T-helper 2 cell treated with Interferon-gamma antibody and Interleukin-4, amounts not matched to agents 5 μg/mL and 100 μg/mL, for 36 hours (primary cell): ENCODE data around the gene TRPM3.

Experiments
- DNase-seq: peaks from one replicate; pipeline ENCODE4 v3.0.0; 2021; ENCODE audit warnings: low spot score
- H3K27ac Mint-ChIP-seq: one replicate; pipeline ENCODE4 v1.8.0; 2021; ENCODE audit warnings: mild to moderate bottlenecking, mixed read lengths
- H3K27me3 Mint-ChIP-seq: one replicate; pipeline ENCODE4 v1.8.0; 2021; ENCODE audit warnings: low read depth, mixed read lengths
- H3K36me3 Mint-ChIP-seq: one replicate; pipeline ENCODE4 v1.8.0; 2021; ENCODE audit warnings: low read depth, mixed read lengths
- H3K4me1 Mint-ChIP-seq: one replicate; pipeline ENCODE4 v1.8.0; 2021; ENCODE audit warnings: low read depth, mixed read lengths
- H3K4me3 Mint-ChIP-seq: one replicate; pipeline ENCODE4 v1.8.0; 2022; ENCODE audit warnings: mild to moderate bottlenecking, moderate library complexity, mixed read lengths
- H3K9me3 Mint-ChIP-seq: one replicate; pipeline ENCODE4 v1.8.0; 2021; ENCODE audit warnings: mixed read lengths

TRPM3 gene

DNA sequence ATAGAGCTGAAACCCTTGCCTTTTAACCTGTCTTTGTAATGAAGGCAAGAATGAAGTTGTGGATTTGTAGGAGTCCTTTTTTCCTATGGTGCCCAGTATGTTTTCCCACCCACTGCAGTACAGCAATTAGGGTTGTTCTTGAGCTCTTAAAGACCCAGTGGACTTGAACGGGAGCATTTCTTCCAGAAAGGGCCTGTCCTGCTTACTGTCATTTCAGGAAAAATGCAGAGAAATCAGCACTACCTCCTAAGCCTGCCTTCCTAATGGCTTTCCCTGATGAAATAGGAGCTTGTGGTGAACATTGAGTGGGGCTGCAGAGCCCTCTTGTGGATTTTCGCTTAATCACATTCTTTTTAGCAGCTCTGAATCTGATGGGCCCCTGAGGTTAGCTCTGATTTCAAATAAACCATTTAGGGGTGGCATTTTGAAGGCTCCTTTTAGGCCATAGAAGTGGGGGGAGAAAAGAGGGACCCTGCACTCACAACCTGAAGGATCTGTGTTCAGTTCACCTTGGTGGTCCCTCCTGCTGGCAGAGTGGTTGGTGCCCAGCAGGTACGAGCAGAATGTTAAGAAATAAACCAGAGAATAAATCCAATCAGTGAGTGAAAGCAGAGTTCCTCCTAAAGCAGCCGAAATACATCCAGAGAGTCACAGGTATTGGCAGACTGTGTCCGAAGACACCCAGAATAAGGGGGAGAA is 519.0 kb downstream of the TRPM3 start:
- Mint-ChIP-seq H3K4me1 (no peaks in the 10 kb centered on the region), H3K36me3 (no peaks in the 10 kb centered on the region), H3K27ac (no peak overlapping the region), H3K27me3 (no peaks in the 10 kb centered on the region), H3K4me3 (no peak overlapping the region), H3K9me3 (no peaks in the 10 kb centered on the region)
- DNase-seq: peak; percentile 11

DNA sequence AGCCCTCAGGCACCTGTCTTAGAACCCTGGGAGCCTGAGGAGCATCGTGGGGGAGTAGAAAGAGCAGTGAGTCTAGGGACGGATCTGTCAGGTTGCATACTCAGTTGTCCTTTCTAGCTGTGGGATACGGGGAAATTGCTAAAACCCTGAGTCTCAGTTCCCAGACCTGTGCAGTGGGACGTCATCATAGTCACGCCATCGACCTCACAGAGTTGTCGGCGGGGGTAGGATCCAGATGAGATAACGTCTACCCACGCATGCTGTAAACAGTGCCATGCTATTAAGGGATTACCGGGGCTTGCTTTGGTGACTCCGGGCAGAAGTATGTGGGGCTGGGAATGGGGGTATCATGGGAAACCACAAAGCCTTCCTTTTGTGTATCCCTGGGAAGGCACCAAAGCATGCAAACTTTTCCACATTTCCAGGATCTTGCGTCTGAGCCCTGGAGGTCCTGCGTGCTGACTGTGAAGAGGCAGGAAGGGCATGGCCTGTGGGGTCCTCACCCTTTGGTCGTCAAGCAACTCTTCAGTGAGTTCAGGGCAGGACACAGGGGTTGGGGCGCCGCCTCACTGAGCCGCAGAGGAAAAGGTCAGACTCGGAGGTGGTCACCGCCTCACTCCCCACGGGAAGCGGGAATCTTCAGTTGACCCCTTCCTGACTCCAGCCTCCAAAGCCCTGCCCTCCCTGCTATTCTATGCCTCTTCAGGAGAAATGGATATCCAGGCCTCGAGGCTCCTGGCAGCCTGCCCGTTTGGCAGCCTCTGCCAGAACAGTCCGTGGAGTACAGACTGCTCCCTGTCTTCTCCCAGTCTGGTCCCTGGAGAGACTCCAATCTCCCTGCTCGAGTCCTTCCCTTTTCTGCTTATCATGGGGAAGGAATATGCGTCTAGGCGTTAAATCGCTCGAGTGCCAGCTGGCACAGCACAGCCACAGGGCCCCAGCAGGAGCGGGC is 520.1 kb downstream of the TRPM3 start:
- no peaks in the 10 kb centered on the region for H3K9me3 Mint-ChIP-seq
- no peak overlapping the region for H3K4me3 Mint-ChIP-seq
- no peak overlapping the region for H3K27ac Mint-ChIP-seq
- no peak for DNase-seq
- no peaks in the 10 kb centered on the region for H3K27me3 Mint-ChIP-seq
- H3K4me1 Mint-ChIP-seq: no peaks in the 10 kb centered on the region
- H3K36me3 Mint-ChIP-seq: no peaks in the 10 kb centered on the region

DNA sequence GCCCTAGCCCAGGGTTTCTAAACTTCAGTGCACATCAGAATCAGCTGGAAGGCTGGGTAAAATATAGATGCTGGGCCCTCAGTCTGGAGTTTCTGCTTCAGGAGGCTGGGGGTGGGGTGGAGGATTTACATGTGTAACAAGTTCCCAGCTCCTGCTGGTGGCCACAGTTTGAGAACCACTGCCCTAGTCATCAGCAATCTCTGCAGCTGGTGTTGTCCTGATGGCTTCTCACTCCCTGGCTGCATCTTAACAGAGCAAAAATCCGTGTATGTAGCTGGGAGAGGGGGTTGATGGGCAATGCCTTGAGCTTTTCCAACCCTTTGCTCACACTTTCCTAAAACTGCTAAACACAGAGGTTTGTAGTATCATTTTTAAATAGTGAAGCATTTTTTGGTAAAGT is 520.9 kb downstream of the TRPM3 start:
- Mint-ChIP-seq H3K4me1 (no peaks in the 10 kb centered on the region), H3K4me3 (no peak overlapping the region), H3K36me3 (no peaks in the 10 kb centered on the region), H3K9me3 (no peaks in the 10 kb centered on the region), H3K27ac (no peak overlapping the region), H3K27me3 (no peaks in the 10 kb centered on the region)
- no peak for DNase-seq

DNA sequence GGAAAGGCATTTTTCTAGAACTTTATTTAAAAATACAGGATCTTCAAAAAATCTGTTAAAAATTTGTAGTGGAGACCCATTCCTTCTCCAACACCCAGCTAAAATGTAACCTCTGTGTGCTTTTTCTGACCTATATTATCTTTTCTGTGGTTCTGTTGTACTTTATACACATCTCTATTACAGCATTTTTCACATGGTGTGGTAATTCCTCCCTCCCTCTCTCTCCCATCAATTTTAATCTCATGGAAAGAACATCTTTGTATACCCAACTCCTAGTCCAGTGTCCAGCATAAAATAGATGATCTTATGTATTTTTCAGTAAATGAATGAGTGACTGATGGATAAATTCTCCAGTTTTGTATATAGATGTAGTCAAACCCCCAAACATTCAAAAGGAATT is 523.5 kb downstream of the TRPM3 start:
- no peak overlapping the region for H3K27ac Mint-ChIP-seq
- H3K4me3 Mint-ChIP-seq: no peak overlapping the region
- H3K36me3 Mint-ChIP-seq: no peaks in the 10 kb centered on the region
- H3K4me1 Mint-ChIP-seq: no peaks in the 10 kb centered on the region
- H3K27me3 Mint-ChIP-seq: no peaks in the 10 kb centered on the region
- no peak for DNase-seq
- H3K9me3 Mint-ChIP-seq: no peaks in the 10 kb centered on the region

GRCh38 chr9:70595211-70595610 is 526.2 kb downstream of the TRPM3 start:
- Mint-ChIP-seq H3K36me3 (no peaks in the 10 kb centered on the region), H3K27ac (no peak overlapping the region), H3K4me1 (no peaks in the 10 kb centered on the region), H3K27me3 (no peaks in the 10 kb centered on the region), H3K4me3 (no peak overlapping the region), H3K9me3 (no peaks in the 10 kb centered on the region)
- no peak for DNase-seq

GRCh38 chr9:70594386-70594944 is 527.0 kb downstream of the TRPM3 start:
- Mint-ChIP-seq H3K36me3 (no peaks in the 10 kb centered on the region), H3K9me3 (no peaks in the 10 kb centered on the region), H3K27me3 (no peaks in the 10 kb centered on the region), H3K27ac (no peak overlapping the region), H3K4me1 (no peaks in the 10 kb centered on the region), H3K4me3 (no peak overlapping the region)
- DNase-seq: no peak

DNA sequence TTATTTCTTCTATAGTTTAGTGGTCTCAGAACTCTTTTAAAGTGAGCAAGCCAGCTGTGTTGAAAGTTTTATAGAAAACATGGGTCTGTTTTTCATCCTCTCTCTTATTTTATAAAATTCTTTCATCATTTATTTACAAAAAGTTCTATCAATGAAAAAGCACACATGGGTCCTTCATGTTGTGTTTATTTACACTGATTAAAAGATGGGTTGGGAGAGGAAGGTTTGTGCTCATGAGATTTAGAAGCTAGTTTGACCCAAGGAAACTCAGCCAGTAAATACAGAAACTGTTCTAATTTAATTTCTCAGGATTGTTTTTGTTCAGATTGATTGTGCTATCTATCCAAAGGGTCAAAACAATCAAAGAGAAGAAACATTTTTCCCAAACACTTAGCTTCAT is 528.2 kb downstream of the TRPM3 start:
- no peak for DNase-seq
- Mint-ChIP-seq H3K4me1 (no peaks in the 10 kb centered on the region), H3K4me3 (no peak overlapping the region), H3K9me3 (no peaks in the 10 kb centered on the region), H3K27me3 (no peaks in the 10 kb centered on the region), H3K36me3 (no peaks in the 10 kb centered on the region), H3K27ac (no peak overlapping the region)

DNA sequence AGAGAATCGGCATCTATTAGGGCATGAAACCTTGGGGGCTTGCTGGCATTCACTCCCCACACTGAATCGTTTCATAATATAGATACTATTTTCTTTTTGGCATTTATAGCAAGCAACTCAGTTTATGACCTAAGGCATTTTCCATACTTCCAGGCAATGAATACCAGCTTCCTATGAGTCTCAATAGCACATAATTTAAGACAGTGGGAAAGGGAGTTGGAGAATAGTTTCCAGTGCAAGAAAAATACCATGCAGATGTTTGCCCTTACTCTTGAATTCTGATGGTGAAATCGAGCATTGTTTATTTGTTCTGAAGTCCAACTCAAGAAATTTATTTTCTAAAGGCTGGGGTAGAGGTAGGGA is 531.1 kb downstream of the TRPM3 start:
- H3K27ac Mint-ChIP-seq: no peak overlapping the region
- H3K4me3 Mint-ChIP-seq: no peak overlapping the region
- H3K4me1 Mint-ChIP-seq: no peaks in the 10 kb centered on the region
- DNase-seq: no peak
- no peaks in the 10 kb centered on the region for H3K36me3 Mint-ChIP-seq
- no peaks in the 10 kb centered on the region for H3K9me3 Mint-ChIP-seq
- no peaks in the 10 kb centered on the region for H3K27me3 Mint-ChIP-seq

GRCh38 chr9:70589571-70590314 is 531.7 kb downstream of the TRPM3 start:
- Mint-ChIP-seq H3K4me1 (no peaks in the 10 kb centered on the region), H3K36me3 (no peaks in the 10 kb centered on the region), H3K4me3 (no peak overlapping the region), H3K9me3 (no peaks in the 10 kb centered on the region), H3K27ac (no peak overlapping the region), H3K27me3 (no peaks in the 10 kb centered on the region)
- no peak for DNase-seq

GRCh38 chr9:70588999-70589398 is 532.4 kb downstream of the TRPM3 start:
- Mint-ChIP-seq H3K4me1 (no peaks in the 10 kb centered on the region), H3K4me3 (no peak overlapping the region), H3K9me3 (no peaks in the 10 kb centered on the region), H3K27ac (no peak overlapping the region), H3K36me3 (no peaks in the 10 kb centered on the region), H3K27me3 (no peaks in the 10 kb centered on the region)
- no peak for DNase-seq

- H3K27ac Mint-ChIP-seq: no peak overlapping the region
Observed at GRCh38 chr9:70588381-70588780, 533.0 kb downstream of the TRPM3 start.

DNA sequence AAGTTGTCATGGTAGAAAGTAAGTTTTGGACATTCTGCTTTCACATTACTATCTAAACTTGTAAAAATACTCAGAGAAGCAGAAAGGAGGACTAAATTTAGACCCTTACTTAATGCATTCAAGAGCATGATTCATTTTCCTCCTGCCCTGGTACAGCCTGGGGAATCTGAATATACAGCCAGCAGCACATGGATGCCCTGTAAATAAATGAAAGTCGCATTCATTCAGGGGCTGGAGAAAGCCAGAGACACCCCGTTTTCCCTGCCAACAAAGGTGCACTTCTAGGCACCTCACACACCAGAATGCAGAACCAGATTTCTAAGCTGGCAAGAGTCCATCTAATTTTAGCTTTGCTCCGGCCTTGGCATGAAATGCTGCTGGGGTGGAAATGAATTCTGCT is 534.2 kb downstream of the TRPM3 start:
- no peak overlapping the region for H3K27ac Mint-ChIP-seq
- H3K4me3 Mint-ChIP-seq: no peak overlapping the region
- no peaks in the 10 kb centered on the region for H3K36me3 Mint-ChIP-seq
- no peaks in the 10 kb centered on the region for H3K4me1 Mint-ChIP-seq
- H3K27me3 Mint-ChIP-seq: no peaks in the 10 kb centered on the region
- H3K9me3 Mint-ChIP-seq: no peaks in the 10 kb centered on the region
- no peak for DNase-seq

More at GRCh38 chr9:70588381-70588780, 533.0 kb downstream of the TRPM3 start:
- Mint-ChIP-seq H3K9me3 (no peaks in the 10 kb centered on the region), H3K4me1 (no peaks in the 10 kb centered on the region), H3K4me3 (no peak overlapping the region), H3K36me3 (no peaks in the 10 kb centered on the region), H3K27me3 (no peaks in the 10 kb centered on the region)
- DNase-seq: no peak

DNA sequence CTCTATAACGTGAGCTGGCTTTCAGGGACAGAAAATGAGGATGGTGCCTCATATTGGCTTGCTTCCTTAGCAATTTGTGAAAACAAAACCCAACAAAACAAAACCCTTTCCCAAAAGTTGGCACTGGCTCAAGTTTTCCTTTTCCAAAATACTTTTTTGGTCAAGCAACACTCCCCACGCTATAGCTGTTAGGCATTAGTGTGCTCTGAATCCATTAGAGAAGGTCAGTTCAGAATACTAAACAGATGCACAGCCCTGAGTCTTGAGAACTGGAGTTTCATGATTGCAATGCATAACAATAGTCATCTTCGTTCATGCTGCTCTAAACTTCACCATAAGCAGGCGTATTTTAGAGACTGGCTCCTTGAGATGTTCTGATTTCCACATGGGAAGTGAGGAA is 534.9 kb downstream of the TRPM3 start:
- Mint-ChIP-seq H3K27me3 (no peaks in the 10 kb centered on the region), H3K36me3 (no peaks in the 10 kb centered on the region), H3K27ac (no peak overlapping the region), H3K4me1 (peaks cover 1% of the 10 kb centered on the region), H3K4me3 (no peak overlapping the region), H3K9me3 (no peaks in the 10 kb centered on the region)
- no peak for DNase-seq

DNA sequence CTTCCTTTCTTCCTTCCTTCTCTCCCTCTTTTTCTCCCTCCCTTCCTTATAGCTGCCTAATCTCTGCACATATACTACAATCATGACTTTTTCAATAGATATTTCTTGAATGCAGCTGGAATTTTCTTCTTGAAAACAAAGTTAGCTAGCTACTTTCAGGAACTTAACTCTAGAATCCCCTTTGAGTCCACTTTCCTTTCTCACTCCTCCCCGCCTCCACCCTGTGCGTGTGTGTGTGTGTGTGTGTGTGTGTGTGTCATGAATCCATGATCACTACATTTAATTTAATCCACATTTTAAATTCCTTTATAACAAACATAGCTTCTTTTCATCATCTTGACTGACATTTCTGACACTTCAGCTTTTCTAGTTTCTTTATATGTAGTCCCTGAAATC is 539.5 kb downstream of the TRPM3 start:
- H3K4me1 Mint-ChIP-seq: peaks cover 6% of the 10 kb centered on the region
- no peaks in the 10 kb centered on the region for H3K27me3 Mint-ChIP-seq
- no peaks in the 10 kb centered on the region for H3K9me3 Mint-ChIP-seq
- H3K36me3 Mint-ChIP-seq: no peaks in the 10 kb centered on the region
- DNase-seq: no peak
- no peak overlapping the region for H3K27ac Mint-ChIP-seq
- H3K4me3 Mint-ChIP-seq: no peak overlapping the region
